ENCODE data around the gene LIMK1.

LIMK1 gene

DNA sequence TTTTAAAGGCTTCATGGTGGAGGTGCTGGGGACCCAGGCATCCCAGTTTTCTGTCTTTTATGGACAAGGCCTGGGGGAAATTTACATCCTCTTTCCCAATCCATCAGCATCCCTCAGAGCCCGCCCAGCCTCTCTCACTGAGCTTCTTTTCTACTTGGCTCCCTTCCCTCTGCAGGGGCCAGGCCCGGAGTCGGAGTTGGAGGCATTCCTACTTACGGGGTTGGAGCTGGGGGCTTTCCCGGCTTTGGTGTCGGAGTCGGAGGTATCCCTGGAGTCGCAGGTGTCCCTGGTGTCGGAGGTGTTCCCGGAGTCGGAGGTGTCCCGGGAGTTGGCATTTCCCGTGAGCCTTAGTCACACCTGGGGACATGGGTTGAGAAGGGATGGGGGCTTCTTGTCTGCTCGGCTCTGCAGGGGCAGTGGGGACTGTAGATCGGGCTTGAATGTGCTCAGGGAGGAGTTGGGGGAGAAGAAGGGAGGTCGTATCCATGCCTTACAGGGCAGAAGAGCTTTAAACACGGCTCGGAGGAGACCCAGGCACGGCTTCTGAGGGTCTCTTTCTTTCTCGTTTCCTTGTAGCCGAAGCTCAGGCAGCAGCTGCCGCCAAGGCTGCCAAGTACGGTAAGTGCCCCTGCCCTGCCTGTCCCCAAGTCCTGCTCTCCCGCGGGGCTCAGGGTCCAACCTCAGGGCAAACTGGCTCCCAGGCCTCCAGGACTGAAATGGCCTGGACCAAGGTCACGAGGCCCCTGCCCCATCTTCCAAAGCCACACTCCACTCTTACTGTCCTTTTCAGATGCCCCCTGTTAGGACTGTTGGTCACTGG, 27.3 kb upstream of the LIMK1 start:
- DNase-seq: no peak

DNA sequence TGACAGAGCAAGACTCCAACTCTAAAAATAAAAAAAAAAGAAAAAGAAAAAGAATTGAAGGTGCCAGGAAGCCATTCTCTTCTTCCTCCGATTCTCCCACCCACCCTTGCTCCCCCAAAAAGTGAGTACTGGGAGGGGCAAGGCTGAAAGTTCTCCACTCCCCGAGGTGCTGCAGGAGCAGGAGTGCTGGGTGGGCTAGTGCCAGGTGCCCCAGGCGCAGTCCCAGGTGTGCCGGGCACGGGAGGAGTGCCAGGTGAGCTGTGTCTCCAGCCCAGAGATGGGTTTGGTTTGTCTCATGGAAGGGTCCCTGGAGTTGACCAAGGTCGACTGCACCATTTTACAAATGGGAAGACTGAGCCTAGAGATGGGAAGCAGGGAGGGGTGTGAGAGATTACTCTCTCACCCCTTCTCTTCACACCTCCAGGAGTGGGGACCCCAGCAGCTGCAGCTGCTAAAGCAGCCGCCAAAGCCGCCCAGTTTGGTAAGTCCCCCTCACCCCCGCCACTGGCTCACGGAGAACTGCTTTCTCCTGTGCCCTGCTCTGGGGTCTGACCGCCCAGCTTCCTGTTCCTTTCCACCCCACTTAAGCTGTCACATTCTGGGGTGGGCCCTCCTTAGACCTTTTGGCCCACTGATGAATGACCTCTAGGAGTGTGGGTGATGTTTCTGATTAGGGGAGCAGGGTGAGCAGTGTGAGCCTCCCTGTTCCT, 26.2 kb upstream of the LIMK1 start:
- DNase-seq: no peak

DNA sequence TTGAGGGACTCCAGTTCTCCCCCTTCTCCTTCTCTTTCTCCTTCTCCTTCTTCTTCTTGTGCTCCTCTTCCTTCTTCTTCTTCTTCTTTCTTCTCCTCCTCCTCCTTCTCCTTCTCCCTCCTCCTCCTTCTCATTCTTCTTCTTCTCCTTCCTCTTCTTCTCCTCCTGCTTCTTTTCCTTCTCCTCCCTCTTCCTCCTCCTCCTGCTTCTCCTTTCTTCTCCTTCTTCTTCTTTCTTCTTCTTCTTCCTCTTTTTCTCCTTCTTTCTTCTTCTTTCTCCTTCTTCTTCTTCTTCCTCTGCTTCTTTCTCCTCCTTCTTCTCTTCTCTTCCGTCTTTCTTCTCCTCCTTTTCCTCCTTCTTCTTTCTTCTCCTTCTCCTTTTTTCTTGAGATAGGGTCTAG, 25.6 kb upstream of the LIMK1 start:
- no peak for DNase-seq

DNA sequence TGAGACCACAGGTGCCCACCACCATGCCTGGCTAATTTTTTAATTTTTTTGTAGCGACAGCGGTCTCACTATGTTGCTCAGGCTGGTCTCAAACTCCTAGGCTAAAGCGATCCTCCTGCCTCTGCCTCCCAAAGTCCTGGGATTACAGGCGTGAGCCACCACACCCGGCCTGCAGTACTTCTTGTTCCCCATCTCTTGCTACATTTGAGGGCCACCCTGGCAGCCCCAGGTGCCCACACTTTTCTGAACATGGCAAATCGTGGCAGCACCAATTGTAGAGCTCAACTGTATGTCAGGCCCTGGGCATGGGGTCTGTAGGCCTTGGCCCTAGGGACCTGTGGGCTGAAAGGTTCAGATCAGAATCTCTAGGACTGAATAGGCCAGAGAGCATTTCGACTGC, 25.1 kb upstream of the LIMK1 start:
- no peak for DNase-seq

DNA sequence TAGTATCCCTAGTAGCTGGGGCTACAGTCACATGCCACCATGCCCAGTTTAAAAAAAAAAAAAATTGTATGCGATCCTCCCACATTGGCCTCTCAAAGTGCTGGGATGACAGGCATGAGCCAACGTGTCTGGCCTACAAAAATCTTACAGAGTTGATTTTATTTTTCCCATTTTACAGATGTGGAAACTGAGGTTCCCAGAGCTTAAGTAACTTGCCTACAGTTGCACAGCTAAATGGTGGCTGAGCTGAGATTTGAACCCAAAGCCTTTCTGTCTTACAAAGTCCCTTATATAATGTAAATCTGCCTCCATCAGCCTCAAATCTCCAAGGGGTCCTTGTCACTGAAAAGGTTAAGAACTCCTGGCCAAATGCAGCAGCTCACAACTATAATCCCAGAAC, 24.6 kb upstream of the LIMK1 start:
- no peak for DNase-seq

DNA sequence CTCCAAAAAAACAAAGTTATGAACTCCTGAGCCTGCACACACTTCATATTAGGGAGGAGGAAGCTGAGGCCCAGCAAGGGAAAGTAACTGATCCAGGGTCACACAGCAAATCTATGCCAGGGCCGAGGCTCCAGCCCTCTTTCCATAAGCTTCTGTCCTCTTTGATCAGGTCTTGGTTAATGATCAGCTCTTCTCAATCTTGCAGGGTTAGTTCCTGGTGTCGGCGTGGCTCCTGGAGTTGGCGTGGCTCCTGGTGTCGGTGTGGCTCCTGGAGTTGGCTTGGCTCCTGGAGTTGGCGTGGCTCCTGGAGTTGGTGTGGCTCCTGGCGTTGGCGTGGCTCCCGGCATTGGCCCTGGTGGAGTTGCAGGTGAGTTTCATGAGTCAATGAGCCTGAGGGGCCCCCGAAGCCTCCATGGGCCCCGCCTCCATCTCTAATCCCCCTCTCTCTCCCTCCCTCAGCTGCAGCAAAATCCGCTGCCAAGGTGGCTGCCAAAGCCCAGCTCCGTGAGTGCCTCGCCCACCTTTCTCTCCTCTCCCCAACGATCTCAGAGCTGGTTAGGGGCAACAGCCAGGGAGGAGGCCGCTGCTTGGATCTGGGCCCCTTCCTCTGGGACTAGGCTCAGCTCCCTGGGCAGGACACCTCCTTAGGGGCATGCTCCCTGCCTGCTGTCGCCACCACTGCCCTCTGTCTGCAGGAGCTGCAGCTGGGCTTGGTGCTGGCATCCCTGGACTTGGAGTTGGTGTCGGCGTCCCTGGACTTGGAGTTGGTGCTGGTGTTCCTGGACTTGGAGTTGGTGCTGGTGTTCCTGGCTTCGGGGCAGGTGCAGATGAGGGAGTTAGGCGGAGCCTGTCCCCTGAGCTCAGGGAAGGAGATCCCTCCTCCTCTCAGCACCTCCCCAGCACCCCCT, 23.7 kb upstream of the LIMK1 start:
- no peak for DNase-seq

DNA sequence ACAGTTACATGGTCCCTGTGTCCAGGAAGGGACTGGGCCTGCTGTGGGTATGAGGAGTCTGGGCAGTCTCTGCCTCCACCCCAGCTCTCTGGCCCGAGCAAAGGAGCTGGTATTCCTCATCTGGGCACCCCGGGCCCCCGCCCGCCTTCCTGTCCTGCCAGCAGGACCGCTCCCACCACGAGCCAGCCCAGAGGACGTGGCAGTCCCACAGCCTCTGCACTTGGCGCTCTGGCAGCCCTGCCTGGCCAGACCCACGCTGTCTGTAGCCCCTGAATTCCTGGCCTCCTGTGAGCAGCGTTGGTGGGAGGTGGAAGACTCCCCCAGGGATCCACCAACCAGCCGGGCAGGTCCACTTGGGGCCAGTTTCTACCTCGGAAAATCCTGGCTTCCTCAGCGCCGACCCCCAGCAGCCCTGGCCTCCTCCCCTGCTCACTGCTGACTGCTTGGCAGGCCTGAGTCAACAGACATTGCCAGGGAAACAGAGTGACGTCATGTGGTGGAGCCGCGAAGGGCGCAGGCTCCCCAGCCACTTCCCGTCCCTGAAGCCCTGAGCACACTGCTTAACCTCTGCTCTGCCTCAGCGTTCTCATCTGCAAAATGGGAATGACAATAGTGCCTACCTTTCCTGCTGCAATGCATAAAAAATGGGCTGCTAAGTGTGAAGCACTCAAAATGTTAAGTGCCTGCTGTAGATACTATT, 21.6 kb upstream of the LIMK1 start:
- DNase-seq: peak in 3 of 4 experiments; percentile 3 to 30 (median 27)

DNA sequence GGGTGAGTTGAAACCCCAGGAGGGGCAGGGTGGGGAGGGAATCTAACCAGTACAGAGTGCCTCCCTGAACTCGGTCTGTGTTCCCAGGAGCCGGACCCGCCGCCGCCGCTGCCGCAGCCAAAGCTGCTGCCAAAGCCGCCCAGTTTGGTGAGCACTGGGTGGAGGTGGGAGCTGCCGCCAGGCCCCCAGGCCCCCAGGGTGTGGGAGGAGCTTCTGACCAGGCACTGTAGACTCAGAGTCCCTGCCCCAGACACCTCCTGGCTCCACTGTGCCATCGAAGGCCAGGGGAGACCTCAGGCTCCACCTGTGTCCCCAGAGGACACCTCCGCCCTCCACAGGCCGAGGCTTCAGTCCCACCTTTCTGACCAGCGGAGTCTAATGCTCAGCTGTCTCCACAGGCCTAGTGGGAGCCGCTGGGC, 20.4 kb upstream of the LIMK1 start:
- DNase-seq: no peak

DNA sequence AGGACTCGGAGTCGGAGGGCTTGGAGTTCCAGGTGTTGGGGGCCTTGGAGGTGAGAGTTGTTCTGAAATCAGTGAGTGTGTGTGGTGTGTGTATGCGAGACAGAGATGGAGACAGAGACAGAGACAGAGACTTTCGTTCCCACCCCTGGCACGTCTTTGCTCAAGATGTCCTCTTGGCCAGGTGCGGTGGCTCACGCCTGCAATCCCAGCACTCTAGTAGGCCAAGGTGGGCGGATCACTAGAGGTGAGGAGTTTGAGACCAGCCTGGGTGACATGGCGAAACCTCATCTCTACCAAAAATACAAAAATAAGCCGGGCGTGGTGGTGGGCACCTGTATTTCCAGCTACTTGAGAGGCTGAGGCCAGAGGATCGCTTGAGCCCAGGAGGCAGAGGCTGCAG, 20.0 kb upstream of the LIMK1 start:
- DNase-seq: no peak

DNA sequence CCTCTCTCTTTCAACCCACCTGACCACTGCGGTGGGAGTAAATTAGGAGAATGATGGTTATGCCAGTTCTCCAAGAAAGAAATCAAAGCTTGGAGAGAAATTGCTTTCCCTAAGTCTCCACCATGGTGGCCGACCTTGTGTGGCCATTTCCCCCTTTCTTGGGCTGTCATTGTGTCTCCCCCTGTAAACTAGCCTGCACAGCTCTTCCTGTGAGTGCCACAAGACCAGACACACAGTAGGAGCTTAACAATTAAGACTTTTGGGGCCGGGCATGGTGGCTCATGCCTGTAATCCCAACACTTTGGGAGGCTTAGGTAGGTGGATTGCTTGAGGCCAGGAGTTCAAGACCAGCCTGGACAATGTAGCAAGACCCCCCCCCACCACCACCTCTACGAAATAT, 18.9 kb upstream of the LIMK1 start:
- no peak for DNase-seq

DNA sequence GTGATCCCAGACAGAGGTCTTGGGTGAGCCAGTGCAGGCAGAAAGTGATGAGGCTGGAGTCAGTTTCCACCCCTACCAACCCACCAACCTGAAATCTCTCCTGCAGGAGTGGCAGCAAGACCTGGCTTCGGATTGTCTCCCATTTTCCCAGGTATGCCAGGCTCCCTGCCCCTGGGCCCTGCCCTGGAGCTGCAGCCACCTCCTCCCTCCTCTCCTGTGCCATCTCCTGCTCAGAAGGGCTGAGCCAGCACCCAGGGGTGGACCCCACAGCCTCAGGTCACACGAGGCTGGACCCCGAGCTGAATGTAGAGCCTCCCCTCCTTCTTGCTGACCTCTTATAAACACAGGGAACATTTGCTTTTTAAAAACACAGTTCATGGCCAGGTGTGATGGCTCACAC, 17.0 kb upstream of the LIMK1 start:
- no peak for DNase-seq

DNA sequence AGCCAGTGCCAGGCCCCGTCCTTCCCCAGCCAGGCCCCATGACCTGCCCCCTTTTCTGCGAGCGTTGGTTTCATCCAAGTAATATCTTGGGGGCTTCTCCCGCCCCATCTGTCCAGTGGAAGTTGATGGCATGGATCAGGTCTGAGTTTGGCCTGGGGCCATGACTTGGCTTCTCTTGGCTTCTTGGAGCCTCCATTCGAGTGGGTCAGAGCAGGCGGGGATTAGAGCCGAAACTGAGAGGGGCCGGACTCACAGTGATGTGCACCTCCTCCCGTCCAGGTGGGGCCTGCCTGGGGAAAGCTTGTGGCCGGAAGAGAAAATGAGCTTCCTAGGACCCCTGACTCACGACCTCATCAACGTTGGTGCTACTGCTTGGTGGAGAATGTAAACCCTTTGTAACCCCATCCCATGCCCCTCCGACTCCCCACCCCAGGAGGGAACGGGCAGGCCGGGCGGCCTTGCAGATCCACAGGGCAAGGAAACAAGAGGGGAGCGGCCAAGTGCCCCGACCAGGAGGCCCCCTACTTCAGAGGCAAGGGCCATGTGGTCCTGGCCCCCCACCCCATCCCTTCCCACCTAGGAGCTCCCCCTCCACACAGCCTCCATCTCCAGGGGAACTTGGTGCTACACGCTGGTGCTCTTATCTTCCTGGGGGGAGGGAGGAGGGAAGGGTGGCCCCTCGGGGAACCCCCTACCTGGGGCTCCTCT, 15.1 kb upstream of the LIMK1 start:
- DNase-seq: no peak

DNA sequence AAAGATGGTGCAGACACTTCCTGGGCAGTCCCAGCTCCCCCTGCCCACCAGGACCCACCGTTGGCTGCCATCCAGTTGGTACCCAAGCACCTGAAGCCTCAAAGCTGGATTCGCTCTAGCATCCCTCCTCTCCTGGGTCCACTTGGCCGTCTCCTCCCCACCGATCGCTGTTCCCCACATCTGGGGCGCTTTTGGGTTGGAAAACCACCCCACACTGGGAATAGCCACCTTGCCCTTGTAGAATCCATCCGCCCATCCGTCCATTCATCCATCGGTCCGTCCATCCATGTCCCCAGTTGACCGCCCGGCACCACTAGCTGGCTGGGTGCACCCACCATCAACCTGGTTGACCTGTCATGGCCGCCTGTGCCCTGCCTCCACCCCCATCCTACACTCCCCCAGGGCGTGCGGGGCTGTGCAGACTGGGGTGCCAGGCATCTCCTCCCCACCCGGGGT, 14.5 kb upstream of the LIMK1 start:
- DNase-seq: no peak

DNA sequence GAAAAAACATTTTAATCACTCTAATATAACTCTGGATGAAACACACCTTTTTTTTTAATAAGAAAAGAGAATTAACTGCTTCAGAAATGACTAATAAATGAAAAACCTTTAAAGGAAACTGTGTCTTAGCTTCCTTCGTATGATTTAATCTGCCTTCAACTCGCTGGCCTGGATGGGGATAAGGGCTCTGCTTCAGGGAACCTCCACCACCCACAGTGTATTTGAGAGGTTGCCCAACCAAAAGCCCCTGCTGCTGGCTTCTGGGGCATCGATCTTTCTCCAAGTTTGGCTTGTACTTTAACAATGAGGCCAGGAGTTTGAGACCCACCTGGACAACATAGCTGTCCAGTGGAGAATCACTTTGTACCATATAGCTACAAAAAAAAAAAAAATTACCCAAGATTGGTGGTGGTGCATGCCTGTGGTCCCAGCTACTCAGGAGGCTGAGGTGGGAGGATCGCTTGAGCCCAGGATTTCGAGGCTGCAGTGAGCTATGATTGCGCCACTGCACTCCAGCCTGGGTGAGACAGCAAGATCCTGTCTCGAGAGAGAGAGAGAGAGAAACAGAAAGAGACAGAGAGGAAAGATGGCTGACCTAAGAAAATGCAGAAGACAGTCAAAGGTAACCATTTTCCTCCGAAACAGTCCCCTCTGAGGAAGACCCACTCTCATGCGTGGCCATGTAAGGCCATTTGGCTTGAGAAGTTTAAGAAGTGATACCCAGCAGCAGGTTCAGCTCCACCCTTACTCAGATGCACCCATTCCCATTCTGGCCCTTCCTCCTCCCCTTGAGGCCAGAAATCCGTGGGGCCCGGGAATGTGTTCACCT, 13.6 kb upstream of the LIMK1 start:
- no peak for DNase-seq

DNA sequence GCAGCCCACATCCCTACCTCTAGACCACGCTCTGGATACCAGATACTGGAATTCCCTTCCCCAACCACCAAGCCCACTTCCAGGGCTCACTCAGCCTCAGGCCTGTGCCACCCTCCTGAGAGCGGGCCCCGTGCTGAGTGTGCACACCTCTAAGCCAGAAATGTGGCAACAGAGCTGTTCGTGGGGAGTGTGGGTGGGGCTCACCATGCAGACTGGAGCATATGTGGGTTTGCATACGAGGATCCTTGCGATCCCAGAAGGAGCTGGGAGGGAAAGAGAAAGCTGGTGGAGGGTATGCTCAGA, 13.0 kb upstream of the LIMK1 start:
- no peak for DNase-seq

DNA sequence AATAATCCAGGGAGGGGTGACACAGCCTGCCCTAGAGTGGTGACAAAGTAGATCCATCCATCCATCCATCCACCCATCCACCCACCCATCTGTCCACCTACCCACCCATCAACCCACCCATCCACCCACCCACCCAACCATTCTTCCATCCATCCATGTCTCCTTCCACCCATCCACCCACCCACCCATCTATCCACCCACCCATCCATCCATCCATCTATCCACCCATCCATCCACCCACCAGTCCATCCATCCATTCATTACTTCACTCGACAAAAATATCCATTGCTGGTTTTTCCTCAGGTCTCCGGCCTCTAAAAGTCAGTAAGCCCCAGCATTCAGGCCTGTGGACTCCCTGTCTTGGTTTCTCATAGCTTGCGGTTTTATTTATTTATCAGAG, 12.5 kb upstream of the LIMK1 start:
- no peak for DNase-seq

DNA sequence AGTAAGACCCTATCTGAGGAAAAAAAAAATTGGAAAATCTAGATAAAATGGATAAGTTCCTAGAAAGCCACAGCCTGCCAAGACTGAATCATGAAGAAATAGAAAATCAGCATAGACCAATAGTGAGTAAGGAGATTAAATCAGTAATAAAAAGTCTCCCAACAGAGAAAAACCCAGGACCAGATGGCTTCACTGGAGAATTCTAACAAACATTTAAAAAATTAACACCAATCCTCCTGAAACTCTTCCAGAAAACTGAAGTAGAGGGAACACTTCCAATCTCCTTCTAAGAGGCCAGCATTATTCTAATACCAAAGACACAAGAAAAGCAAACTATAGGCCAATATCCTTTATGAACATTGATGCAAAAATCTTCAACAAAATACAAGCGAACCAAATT, 8.8 kb upstream of the LIMK1 start:
- DNase-seq: no peak

DNA sequence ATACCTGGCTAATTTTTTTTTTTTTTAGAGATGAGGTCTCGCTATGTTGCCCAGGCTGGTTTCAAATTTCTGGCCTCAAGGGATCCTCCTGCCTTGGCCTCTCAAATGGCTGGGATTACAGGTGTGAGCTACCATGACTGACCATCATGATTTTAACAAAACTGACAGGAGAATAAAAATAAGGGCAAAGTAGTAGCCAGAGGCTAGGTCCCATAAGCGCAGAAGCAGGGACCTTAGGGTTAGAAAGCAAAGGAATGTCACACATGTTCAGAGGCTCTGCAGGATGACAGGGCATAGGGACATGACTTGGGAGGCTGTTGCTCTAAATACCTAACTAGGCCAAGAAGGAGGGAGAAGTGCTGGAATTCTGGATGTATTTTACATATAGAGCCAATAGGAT, 5.1 kb upstream of the LIMK1 start:
- DNase-seq: no peak

DNA sequence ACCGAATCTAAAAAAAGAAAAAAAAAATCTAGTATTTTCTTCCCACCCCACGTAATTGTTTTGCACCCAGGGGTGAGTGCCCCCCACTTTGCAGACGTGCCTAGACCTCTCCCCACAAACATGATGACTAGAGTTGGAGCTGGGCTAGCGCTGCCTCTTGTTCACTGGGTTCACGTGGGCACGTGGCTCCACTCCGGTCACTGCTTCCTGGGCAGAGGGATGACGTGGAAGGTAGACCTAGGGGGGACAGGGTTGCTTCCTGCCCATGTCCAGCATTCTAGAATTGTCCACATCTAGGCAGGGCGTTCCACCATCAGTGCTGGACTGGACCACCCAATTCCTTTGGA, 861 bp upstream of the LIMK1 start:
- DNase-seq: no peak

DNA sequence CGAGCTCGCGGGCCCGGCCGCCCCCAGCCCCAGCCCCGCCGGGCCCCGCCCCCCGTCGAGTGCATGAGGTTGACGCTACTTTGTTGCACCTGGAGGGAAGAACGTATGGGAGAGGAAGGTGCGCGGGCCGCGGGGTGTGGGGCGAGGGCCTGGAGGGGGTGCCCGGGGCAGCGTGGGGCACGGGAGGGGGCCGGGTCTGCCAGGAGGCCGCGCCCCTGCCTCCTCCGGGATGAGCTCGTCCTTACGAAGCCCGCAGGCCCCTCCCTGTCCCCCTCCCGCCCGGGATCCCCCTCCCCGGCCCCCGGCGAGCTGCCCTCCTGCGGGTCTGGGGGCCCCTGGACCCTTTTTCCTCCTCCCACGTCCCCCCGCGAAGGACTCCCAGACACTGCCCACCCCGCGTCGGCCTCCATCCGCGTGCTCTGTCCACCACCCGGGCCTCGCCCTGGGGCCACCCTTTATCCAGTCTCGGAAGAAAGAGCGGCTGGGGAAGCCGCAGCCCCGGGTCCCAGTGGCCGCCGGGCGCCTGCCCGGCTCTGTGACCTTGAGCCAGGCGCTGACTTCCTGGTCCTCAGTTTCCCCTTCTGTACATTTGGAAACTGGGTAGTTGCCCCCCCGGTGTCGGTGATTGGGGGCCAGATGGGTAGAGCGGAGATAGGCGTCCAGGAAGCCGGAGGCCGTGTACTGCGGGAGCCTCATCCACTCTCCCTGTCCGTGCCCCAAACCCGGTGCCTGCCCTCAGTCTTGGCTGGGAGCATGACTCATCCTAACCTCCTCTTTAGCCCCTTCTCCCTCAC, 521 bp downstream of the LIMK1 start:
- peak in 2 of 4 experiments; percentile 53 to 61 for DNase-seq

All from activated CD4-positive, CD25-positive, alpha-beta regulatory T cell (primary cell).